HepG2 (cell line): Measurements from ENCODE around the gene CD84. TPM values are rescaled to one million over a fixed set of nuclear protein-coding genes. Genes with fewer than 3 reads are reported as not detected.

Experiments used
- ATAC-seq: fragments of 200-7000 bp; cut with Tn5 transposase; 3 replicates; pipeline ENCODE4 v1.9.1; 2020; ENCODE audit warnings: mild to moderate bottlenecking, moderate library complexity
- BruUV-seq: library from RNA; stranded (reverse); fragments of 400-500 nt; replicated peaks from 2 replicates; lab custom pipeline; 2021; lab: Mats Ljungman, UMichigan
- CTCF ChIA-PET: fragments of 300-600 bp; formaldehyde crosslinking; extraction: SDS; loops from one replicate; lab custom pipeline; 2021; ENCODE audit warnings: low total read pairs, inconsistent platforms, low intra/inter-chr PET ratio; lab: Yijun Ruan, JAX
- POLR2A ChIA-PET: fragments of 350-600 bp; sonication (Branson Sonifier 250); formaldehyde crosslinking; loops from one replicate; lab custom pipeline; 2020; ENCODE audit warnings: antibody characterized with exemption, inconsistent platforms; lab: Yijun Ruan, JAX
- DNase-seq: peaks from one replicate; pipeline ENCODE4 v3.0.0-alpha.2; 2015; ENCODE audit warnings: low spot score
- FAIRE-seq: peaks from 3 replicates; lab custom pipeline; 2011; peaks lifted over from hg19 to GRCh38; lab: Jason Lieb, UNC
- H2AFZ ChIP-seq: one replicate; pipeline ENCODE4 v1.6.1; 2011; ENCODE audit warnings: low read length, inconsistent platforms
- H3K27ac ChIP-seq: fragments of 300-600 bp; 3 replicates; pipeline ENCODE4 v1.8.0; 2011; ENCODE audit warnings: mixed run types, mild to moderate bottlenecking, mixed read lengths, low read length, inconsistent platforms; ENCODE audit not compliant: insufficient read depth; ENCODE audit errors: extremely low read length
- H3K27me3 ChIP-seq, 2 experiments: fragments of 200-600 bp in 1 of 2; 2 replicates in 1 of 2; 3 replicates in 1 of 2; pipeline versions ENCODE4 v1.6.0 to v1.8.0; 2011; ENCODE audit warnings: low read length in 2 of 2, mild to moderate bottlenecking in 2 of 2, moderate library complexity in 2 of 2, inconsistent platforms in 1 of 2; ENCODE audit not compliant: insufficient read depth in 2 of 2, control insufficient read depth in 1 of 2
- H3K36me3 ChIP-seq, 2 experiments: fragments of 200-600 bp in 1 of 2; replicated peaks in 1 of 2; 2 replicates in 1 of 2; 3 replicates in 1 of 2; pipeline versions ENCODE4 v1.5.1 to v1.8.0; 2011; ENCODE audit warnings: low read length in 2 of 2, inconsistent platforms in 1 of 2; ENCODE audit not compliant: insufficient read depth in 2 of 2, control insufficient read depth in 1 of 2
- H3K4me1 ChIP-seq: 2 replicates; pipeline ENCODE4 v1.5.1; 2012; ENCODE audit warnings: low read length, inconsistent platforms; ENCODE audit not compliant: insufficient read depth
- H3K4me2 ChIP-seq: 2 replicates; pipeline ENCODE4 v1.6.0; 2011; ENCODE audit warnings: low read depth, low read length, inconsistent platforms
- H3K4me3 ChIP-seq, 3 experiments: fragments of 200-600 bp in 1 of 3; sonication (generic), shearing (Covaris generic) in 1 of 3; replicated peaks in 1 of 3; 2 replicates each; pipeline ENCODE4 v1.5.1; 2011 to 2016; ENCODE audit warnings: low read length in 3 of 3, inconsistent platforms in 2 of 3, low read depth in 2 of 3, mild to moderate bottlenecking in 2 of 3, control low read depth in 1 of 3, mixed read lengths in 1 of 3; ENCODE audit not compliant: insufficient read depth in 1 of 3
- H3K79me2 ChIP-seq: one replicate; pipeline ENCODE4 v1.6.1; 2011; ENCODE audit warnings: low read length, inconsistent platforms; ENCODE audit not compliant: insufficient read depth
- H3K9ac ChIP-seq: 2 replicates; pipeline ENCODE4 v1.6.0; 2011; ENCODE audit warnings: mild to moderate bottlenecking, low read depth, low read length, inconsistent platforms; ENCODE audit not compliant: insufficient read depth
- H3K9me3 ChIP-seq: 2 replicates; pipeline ENCODE4 v1.5.1; 2012; ENCODE audit warnings: mild to moderate bottlenecking, low read length
- H4K20me1 ChIP-seq: 2 replicates; pipeline ENCODE4 v1.6.0; 2011; ENCODE audit warnings: inconsistent platforms, mild to moderate bottlenecking, low read length, moderate library complexity; ENCODE audit not compliant: insufficient read depth
- JUND ChIP-seq: sonication (generic); formaldehyde crosslinking; IDR thresholded peaks from 2 replicates; pipeline ENCODE4 v1.8.0; 2022; ENCODE audit warnings: mild to moderate bottlenecking, missing genetic modification reagents
- KDM1A ChIP-seq: IDR thresholded peaks from 2 replicates; pipeline ENCODE4 v1.6.1; 2016; ENCODE audit warnings: missing compliant biosample characterization
- MTA1 ChIP-seq: sonication (generic); formaldehyde crosslinking; IDR thresholded peaks from 2 replicates; pipeline ENCODE4 v1.4.0; 2020; ENCODE audit warnings: missing genetic modification reagents, mild to moderate bottlenecking, borderline replicate concordance
- NCOA2 ChIP-seq: sonication (generic); formaldehyde crosslinking; IDR thresholded peaks from 2 replicates; pipeline ENCODE4 v1.8.0; 2022; ENCODE audit warnings: inconsistent platforms
- NFE2 ChIP-seq: sonication (generic); formaldehyde crosslinking; IDR thresholded peaks from 2 replicates; pipeline ENCODE4 v1.4.0; 2020; ENCODE audit warnings: missing genetic modification reagents
- PRMT3 ChIP-seq: sonication (generic); formaldehyde crosslinking; IDR thresholded peaks from 2 replicates; pipeline ENCODE4 v1.8.1; 2022; ENCODE audit warnings: low read depth, mild to moderate bottlenecking, moderate library complexity, missing genetic modification reagents, borderline replicate concordance
- SNAPC5 ChIP-seq: sonication (generic); formaldehyde crosslinking; IDR thresholded peaks from 2 replicates; pipeline ENCODE4 v1.8.1; 2023; ENCODE audit warnings: mild to moderate bottlenecking, missing genetic modification reagents, borderline replicate concordance
- SYNCRIP ChIP-seq: fragments of 200-400 bp; formaldehyde crosslinking; IDR thresholded peaks from 2 replicates; pipeline ENCODE4 v1.6.1; 2018; ENCODE audit warnings: mild to moderate bottlenecking, low read depth, low read length; ENCODE audit not compliant: insufficient read depth
- THAP7 ChIP-seq: sonication (generic); formaldehyde crosslinking; IDR thresholded peaks from 2 replicates; pipeline ENCODE4 v1.8.1; 2023; ENCODE audit warnings: mild to moderate bottlenecking, missing genetic modification reagents
- ZFAT ChIP-seq: sonication (generic); formaldehyde crosslinking; conservative IDR thresholded peaks from 2 replicates; pipeline ENCODE4 v1.8.1; 2023; ENCODE audit warnings: missing genetic modification reagents, inconsistent platforms
- ZFP36L1 ChIP-seq: sonication (generic); formaldehyde crosslinking; IDR thresholded peaks from 2 replicates; pipeline ENCODE4 v1.8.0; 2022; ENCODE audit warnings: mild to moderate bottlenecking, missing genetic modification reagents, moderate library complexity
- ZMYM3 ChIP-seq: sonication (generic); formaldehyde crosslinking; IDR thresholded peaks from 2 replicates; pipeline ENCODE4 v1.5.1; 2020; ENCODE audit warnings: mild to moderate bottlenecking, missing genetic modification reagents
- ZNF235 ChIP-seq: sonication (generic); formaldehyde crosslinking; IDR thresholded peaks from 2 replicates; pipeline ENCODE4 v1.8.1; 2023; ENCODE audit warnings: mild to moderate bottlenecking, missing genetic modification reagents, borderline replicate concordance
- ZNF543 ChIP-seq: sonication (generic); formaldehyde crosslinking; IDR thresholded peaks from 2 replicates; pipeline ENCODE4 v1.4.0; 2020; ENCODE audit warnings: mild to moderate bottlenecking, missing genetic modification reagents
- ZNF577 ChIP-seq: sonication (generic); formaldehyde crosslinking; IDR thresholded peaks from 2 replicates; pipeline ENCODE4 v1.4.0; 2020; ENCODE audit warnings: mild to moderate bottlenecking, low read depth, missing genetic modification reagents, borderline replicate concordance
- ZNF7 ChIP-seq: IDR thresholded peaks from 2 replicates; pipeline ENCODE4 v1.6.1; 2016; ENCODE audit warnings: missing biosample characterization, missing genetic modification reagents
- ZSCAN31 ChIP-seq: sonication (generic); formaldehyde crosslinking; IDR thresholded peaks from 2 replicates; pipeline ENCODE4 v1.5.0; 2020; ENCODE audit warnings: low read depth, mild to moderate bottlenecking, missing genetic modification reagents
- whole genome bisulfite sequencing: methylation state at CpG from one replicate; pipeline ENCODE4 v1.1.6; 2017; ENCODE audit warnings: low lambda C conversion rate; 5-methylcytosine and 5-hydroxymethylcytosine counted together
- in situ Hi-C: cut with HindIII; loops from 2 replicates; pipeline ENCODE4 v1.10.0; 2017; ENCODE audit warnings: low pct_unique_long_range_greater_than_20kb; ENCODE audit not compliant: extremely low pct_ligation_motif_present
- intact Hi-C: fragments of 100-400 bp; cut with micrococcal nuclease; formaldehyde crosslinking; loops from one replicate; pipeline ENCODE4 v1.10.0; 2022; ENCODE audit not compliant: unreplicated experiment
- polyA plus RNA-seq, 8 experiments: library from polyadenylated mRNA; depleted of rRNA in 3 of 8; stranded (reverse) in 7 of 8; unstranded in 1 of 8; fragments of >200 nt; fragmentation: Illumina TruSeq in 4 of 8; extraction: Trizol in 4 of 8; gene quantifications; 2 replicates each; pipeline versions ENCODE4 v1.2.1 to v1.2.3, GENCODE V29; 2011 to 2016; ENCODE audit warnings: low read depth in 4 of 8, missing spikeins in 1 of 8, mixed read lengths in 1 of 8; ENCODE audit not compliant: insufficient read depth in 1 of 8
- total RNA-seq, 5 experiments: library from RNA; depleted of rRNA; stranded (reverse); fragments of >200 nt; fragmentation: Illumina TruSeq; extraction: Trizol; gene quantifications; 2 replicates each; pipeline ENCODE4 v1.2.3, GENCODE V29; 2016; ENCODE audit warnings: low read depth in 1 of 5
- TF ChIP-seq, protein P1 (sequence below): sonication (generic); formaldehyde crosslinking; IDR thresholded peaks from 2 replicates; pipeline ENCODE4 v1.4.0; 2020; ENCODE audit warnings: missing genetic modification reagents, borderline replicate concordance
- TF ChIP-seq, protein P2 (sequence below): sonication (generic); formaldehyde crosslinking; IDR thresholded peaks from 2 replicates; pipeline ENCODE4 v1.5.1; 2020; ENCODE audit warnings: missing genetic modification reagents, mild to moderate bottlenecking, borderline replicate concordance

Gene CD84
- total and polyA plus RNA-seq, 2 of the 13 experiments (the other 11 are each of a cell fraction or from before 2014, with no cell fraction given), result not detected

- WGBS, result 18% methylated on average over 3 of the region's 3 CpGs
- in situ Hi-C loops, result no loop called here
- no peak overlapping the region for H3K4me3 ChIP-seq
Measured at GRCh38 chr1:160549665-160550006, 29.7 kb downstream of the CD84 start.

More at GRCh38 chr1:160549665-160550006, 29.7 kb downstream of the CD84 start:
- TF ChIP-seq ZNF577 (no peak), ZFAT (CRISPR knock-in tag) (no peak), NCOA2 (CRISPR knock-in tag) (no peak), PRMT3 (no peak), ZNF235 (CRISPR knock-in tag) (no peak), THAP7 (CRISPR knock-in tag) (no peak), ZNF543 (CRISPR knock-in tag) (no peak), ZNF7 (CRISPR knock-in tag) (no peak), KDM1A (CRISPR knock-in tag) (no peak), ZMYM3 (CRISPR knock-in tag) (no peak), MTA1 (CRISPR knock-in tag) (no peak), JUND (no peak), SNAPC5 (CRISPR knock-in tag) (no peak), NFE2 (CRISPR knock-in tag) (no peak), ZFP36L1 (CRISPR knock-in tag) (no peak), SYNCRIP (no peak), ZSCAN31 (CRISPR knock-in tag) (no peak)
- TF ChIP-seq, protein P1, sequence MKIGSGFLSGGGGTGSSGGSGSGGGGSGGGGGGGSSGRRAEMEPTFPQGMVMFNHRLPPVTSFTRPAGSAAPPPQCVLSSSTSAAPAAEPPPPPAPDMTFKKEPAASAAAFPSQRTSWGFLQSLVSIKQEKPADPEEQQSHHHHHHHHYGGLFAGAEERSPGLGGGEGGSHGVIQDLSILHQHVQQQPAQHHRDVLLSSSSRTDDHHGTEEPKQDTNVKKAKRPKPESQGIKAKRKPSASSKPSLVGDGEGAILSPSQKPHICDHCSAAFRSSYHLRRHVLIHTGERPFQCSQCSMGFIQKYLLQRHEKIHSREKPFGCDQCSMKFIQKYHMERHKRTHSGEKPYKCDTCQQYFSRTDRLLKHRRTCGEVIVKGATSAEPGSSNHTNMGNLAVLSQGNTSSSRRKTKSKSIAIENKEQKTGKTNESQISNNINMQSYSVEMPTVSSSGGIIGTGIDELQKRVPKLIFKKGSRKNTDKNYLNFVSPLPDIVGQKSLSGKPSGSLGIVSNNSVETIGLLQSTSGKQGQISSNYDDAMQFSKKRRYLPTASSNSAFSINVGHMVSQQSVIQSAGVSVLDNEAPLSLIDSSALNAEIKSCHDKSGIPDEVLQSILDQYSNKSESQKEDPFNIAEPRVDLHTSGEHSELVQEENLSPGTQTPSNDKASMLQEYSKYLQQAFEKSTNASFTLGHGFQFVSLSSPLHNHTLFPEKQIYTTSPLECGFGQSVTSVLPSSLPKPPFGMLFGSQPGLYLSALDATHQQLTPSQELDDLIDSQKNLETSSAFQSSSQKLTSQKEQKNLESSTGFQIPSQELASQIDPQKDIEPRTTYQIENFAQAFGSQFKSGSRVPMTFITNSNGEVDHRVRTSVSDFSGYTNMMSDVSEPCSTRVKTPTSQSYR (CRISPR knock-in tag), result no peak
- TF ChIP-seq, protein P2, sequence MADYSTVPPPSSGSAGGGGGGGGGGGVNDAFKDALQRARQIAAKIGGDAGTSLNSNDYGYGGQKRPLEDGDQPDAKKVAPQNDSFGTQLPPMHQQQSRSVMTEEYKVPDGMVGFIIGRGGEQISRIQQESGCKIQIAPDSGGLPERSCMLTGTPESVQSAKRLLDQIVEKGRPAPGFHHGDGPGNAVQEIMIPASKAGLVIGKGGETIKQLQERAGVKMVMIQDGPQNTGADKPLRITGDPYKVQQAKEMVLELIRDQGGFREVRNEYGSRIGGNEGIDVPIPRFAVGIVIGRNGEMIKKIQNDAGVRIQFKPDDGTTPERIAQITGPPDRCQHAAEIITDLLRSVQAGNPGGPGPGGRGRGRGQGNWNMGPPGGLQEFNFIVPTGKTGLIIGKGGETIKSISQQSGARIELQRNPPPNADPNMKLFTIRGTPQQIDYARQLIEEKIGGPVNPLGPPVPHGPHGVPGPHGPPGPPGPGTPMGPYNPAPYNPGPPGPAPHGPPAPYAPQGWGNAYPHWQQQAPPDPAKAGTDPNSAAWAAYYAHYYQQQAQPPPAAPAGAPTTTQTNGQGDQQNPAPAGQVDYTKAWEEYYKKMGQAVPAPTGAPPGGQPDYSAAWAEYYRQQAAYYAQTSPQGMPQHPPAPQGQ (CRISPR knock-in tag), result no peak
- Histone ChIP-seq H3K9ac (no peak overlapping the region), H3K4me2 (no peak overlapping the region), H3K36me3 (no peaks in the 10 kb centered on the region), H3K27me3 (no peaks in the 10 kb centered on the region), H4K20me1 (no peaks in the 10 kb centered on the region), H3K79me2 (no peaks in the 10 kb centered on the region), H3K4me1 (peaks cover 5% of the 10 kb centered on the region; the same call in 1 of the 2 replicates), H2AFZ (no peak overlapping the region), H3K27ac (no peak overlapping the region), H3K9me3 (no peaks in the 10 kb centered on the region)
- FAIRE-seq (no peak), ATAC-seq (no peak), DNase-seq (no peak)
- ChIA-PET POLR2A (no interaction called here), CTCF (no interaction called here)
- intact Hi-C loops, result no loop called here
- BruUV-seq, result no TSS peak
